ENCODE results near the gene GALNT4. TPM values are rescaled to one million over a fixed set of nuclear protein-coding genes. Genes with fewer than 3 reads are reported as not detected.

GALNT4 gene
- polyA plus RNA-seq, 1 donor (not counting 4 experiments of a cell fraction or from before 2014, with no cell fraction given), result 3.4 TPM

- H2AFZ ChIP-seq (ENCODE audit: control insufficient read depth, low read length), result no peak overlapping the region
- H3K27ac ChIP-seq (ENCODE audit: control insufficient read depth, insufficient read depth, low read length), result no peak overlapping the region
- H4K20me1 ChIP-seq (ENCODE audit: control insufficient read depth, extremely low read depth, insufficient read depth, low read length), result no peaks in the 10 kb centered on the region
- FAIRE-seq (no peak), DNase-seq (ENCODE audit: low read depth, low spot score) (no peak)
- H3K27me3 ChIP-seq (ENCODE audit: control insufficient read depth, extremely low read depth, insufficient read depth, low read length), result no peaks in the 10 kb centered on the region
- no peak overlapping the region for H3K4me2 ChIP-seq (ENCODE audit: control insufficient read depth, extremely low read depth, insufficient read depth, low read depth, low read length)
- TF ChIP-seq CTCF (optimal IDR thresholded peaks at IDR 0.05 in 1 of 3, IDR thresholded peaks at IDR 0.05 in 1 of 3, conservative IDR thresholded peaks at IDR 0.05 in 1 of 3; ENCODE audit: extremely low read depth in 1 of 3, insufficient read depth in 2 of 3, low read length in 3 of 3), result no peak
- no peak for TF ChIP-seq EZH2 (IDR thresholded peaks at IDR 0.05; ENCODE audit: low read length)
- dilution Hi-C loops (cut with MboI; ENCODE audit: extremely low pct_ligation_motif_present, low sequenced_read_pairs), result no loop called here
- H3K9me3 ChIP-seq (ENCODE audit: control insufficient read depth, low read depth, low read length), result no peaks in the 10 kb centered on the region
- H3K4me1 ChIP-seq (ENCODE audit: control insufficient read depth, extremely low read depth, insufficient read depth, low read length), result peaks cover 13% of the 10 kb centered on the region
- no peaks in the 10 kb centered on the region for H3K36me3 ChIP-seq (ENCODE audit: control insufficient read depth in 2 of 2, extremely low read depth in 1 of 2, insufficient read depth in 2 of 2, low read length in 2 of 2)
- peaks cover 3% of the 10 kb centered on the region for H3K9me1 ChIP-seq (ENCODE audit: control insufficient read depth, extremely low read depth, insufficient read depth, low read length)
- peaks cover 14% of the 10 kb centered on the region for H3K79me2 ChIP-seq (ENCODE audit: control insufficient read depth, insufficient read depth, low read length)
- H3K4me3 ChIP-seq (ENCODE audit: control insufficient read depth in 2 of 3, extremely low read depth in 1 of 3, insufficient read depth in 2 of 3, low read depth in 1 of 3, low read length in 3 of 3), result no peak overlapping the region
- no peak overlapping the region for H3K9ac ChIP-seq (ENCODE audit: control insufficient read depth, extremely low read depth, insufficient read depth, low read length)
These were observed 3.8 kb upstream of the GALNT4 start for GRCh38 chr12:89528434-89528833.

GRCh38 chr12:89525824-89526770 lies 1.5 kb upstream of the GALNT4 start, which contains the start of gene POC1B:
POC1B (minus strand) TSS chr12:89526047; CDS start chr12:89525895, 152 bp downstream.
- peaks cover 18% of the 10 kb centered on the region for H3K4me1 ChIP-seq (ENCODE audit: control insufficient read depth, extremely low read depth, insufficient read depth, low read length)
- FAIRE-seq (peak; percentile 51), DNase-seq (ENCODE audit: low read depth, low spot score) (no peak)
- TF ChIP-seq CTCF (optimal IDR thresholded peaks at IDR 0.05 in 1 of 3, IDR thresholded peaks at IDR 0.05 in 1 of 3, conservative IDR thresholded peaks at IDR 0.05 in 1 of 3; ENCODE audit: extremely low read depth in 1 of 3, insufficient read depth in 2 of 3, low read length in 3 of 3), result peak in 1 of 3 experiments; percentile 0
- no peak for TF ChIP-seq EZH2 (IDR thresholded peaks at IDR 0.05; ENCODE audit: low read length)
- peak within 1 kb of the TSS; percentile 84 for H3K27ac ChIP-seq (ENCODE audit: control insufficient read depth, insufficient read depth, low read length)
- no peaks in the 10 kb centered on the region for H3K9me3 ChIP-seq (ENCODE audit: control insufficient read depth, low read depth, low read length)
- no peaks in the 10 kb centered on the region for H3K36me3 ChIP-seq (ENCODE audit: control insufficient read depth in 2 of 2, extremely low read depth in 1 of 2, insufficient read depth in 2 of 2, low read length in 2 of 2)
- H2AFZ ChIP-seq (ENCODE audit: control insufficient read depth, low read length), result peak within 1 kb of the TSS; percentile 100
- H3K9ac ChIP-seq (ENCODE audit: control insufficient read depth, extremely low read depth, insufficient read depth, low read length), result peak within 1 kb of the TSS; percentile 80
- peaks cover 3% of the 10 kb centered on the region for H3K9me1 ChIP-seq (ENCODE audit: control insufficient read depth, extremely low read depth, insufficient read depth, low read length)
- H3K27me3 ChIP-seq (ENCODE audit: control insufficient read depth, extremely low read depth, insufficient read depth, low read length), result no peaks in the 10 kb centered on the region
- dilution Hi-C loops (cut with MboI; ENCODE audit: extremely low pct_ligation_motif_present, low sequenced_read_pairs), result no loop called here
- peak within 1 kb of the TSS; percentile 98 for H3K4me2 ChIP-seq (ENCODE audit: control insufficient read depth, extremely low read depth, insufficient read depth, low read depth, low read length)
- peaks cover 33% of the 10 kb centered on the region for H3K79me2 ChIP-seq (ENCODE audit: control insufficient read depth, insufficient read depth, low read length)
- no peaks in the 10 kb centered on the region for H4K20me1 ChIP-seq (ENCODE audit: control insufficient read depth, extremely low read depth, insufficient read depth, low read length)
- peak within 1 kb of the TSS; percentile 82 to 96 (median 90) for H3K4me3 ChIP-seq (ENCODE audit: control insufficient read depth in 2 of 3, extremely low read depth in 1 of 3, insufficient read depth in 2 of 3, low read depth in 1 of 3, low read length in 3 of 3)
